ENCODE data around the gene SERPINE1.

The SERPINE1 gene

GRCh38 chr7:101138213-101138870 is 11.4 kb downstream of the SERPINE1 start (continued):
- TF ChIP-seq ZNF518A (tag by site-specific recombination; conservative IDR thresholded peaks at IDR 0.05; ENCODE audit: low read depth) (peak; percentile 74), ZNF23 (tag by site-specific recombination; IDR thresholded peaks at IDR 0.05; ENCODE audit: borderline replicate concordance) (no peak), ZBTB48 (tag by site-specific recombination; IDR thresholded peaks at IDR 0.05) (peak; percentile 69; the same call in 1 of the 2 replicates), ZNF660 (tag by site-specific recombination; IDR thresholded peaks at IDR 0.05) (peak; percentile 86), ZNF37A (tag by site-specific recombination; IDR thresholded peaks at IDR 0.05) (no peak), ZNF335 (tag by site-specific recombination; conservative IDR thresholded peaks at IDR 0.05) (peak; percentile 75)
- TF ChIP-seq, protein P1, sequence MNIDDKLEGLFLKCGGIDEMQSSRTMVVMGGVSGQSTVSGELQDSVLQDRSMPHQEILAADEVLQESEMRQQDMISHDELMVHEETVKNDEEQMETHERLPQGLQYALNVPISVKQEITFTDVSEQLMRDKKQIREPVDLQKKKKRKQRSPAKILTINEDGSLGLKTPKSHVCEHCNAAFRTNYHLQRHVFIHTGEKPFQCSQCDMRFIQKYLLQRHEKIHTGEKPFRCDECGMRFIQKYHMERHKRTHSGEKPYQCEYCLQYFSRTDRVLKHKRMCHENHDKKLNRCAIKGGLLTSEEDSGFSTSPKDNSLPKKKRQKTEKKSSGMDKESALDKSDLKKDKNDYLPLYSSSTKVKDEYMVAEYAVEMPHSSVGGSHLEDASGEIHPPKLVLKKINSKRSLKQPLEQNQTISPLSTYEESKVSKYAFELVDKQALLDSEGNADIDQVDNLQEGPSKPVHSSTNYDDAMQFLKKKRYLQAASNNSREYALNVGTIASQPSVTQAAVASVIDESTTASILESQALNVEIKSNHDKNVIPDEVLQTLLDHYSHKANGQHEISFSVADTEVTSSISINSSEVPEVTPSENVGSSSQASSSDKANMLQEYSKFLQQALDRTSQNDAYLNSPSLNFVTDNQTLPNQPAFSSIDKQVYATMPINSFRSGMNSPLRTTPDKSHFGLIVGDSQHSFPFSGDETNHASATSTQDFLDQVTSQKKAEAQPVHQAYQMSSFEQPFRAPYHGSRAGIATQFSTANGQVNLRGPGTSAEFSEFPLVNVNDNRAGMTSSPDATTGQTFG (tag by site-specific recombination; IDR thresholded peaks at IDR 0.05; ENCODE audit: borderline replicate concordance): no peak

- POLR2A ChIA-PET: interaction anchor here (0.6 to 1.1 kb wide), 3 partner anchors 14 to 46 kb away, joined by 3 read pairs; partner anchors contain the start of gene SERPINE1
- CTCF ChIA-PET: interaction anchor here (0.6 to 6.4 kb wide), 8 partner anchors 9 to 1165 kb away, joined by 3 to 131 read pairs (median 4); no protein-coding TSS in a partner anchor
- TF ChIP-seq SCRT2 (tag by site-specific recombination; IDR thresholded peaks at IDR 0.05) (peak; percentile 68; the same call in 1 of the 2 replicates), ZNF366 (tag by site-specific recombination; conservative IDR thresholded peaks at IDR 0.05) (peak; percentile 91), ZNF398 (tag by site-specific recombination; IDR thresholded peaks at IDR 0.05) (peak; percentile 36; the same call in 1 of the 2 replicates), ZBTB6 (tag by site-specific recombination; IDR thresholded peaks at IDR 0.05) (peak; percentile 61; the same call in 1 of the 2 replicates), ZBTB17 (tag by site-specific recombination; IDR thresholded peaks at IDR 0.05) (0 out of 2 replicates have a peak, but pooled peaks have one; percentile 19), ZNF214 (tag by site-specific recombination; IDR thresholded peaks at IDR 0.05; ENCODE audit: borderline replicate concordance) (no peak)
- TF ChIP-seq, protein P2, sequence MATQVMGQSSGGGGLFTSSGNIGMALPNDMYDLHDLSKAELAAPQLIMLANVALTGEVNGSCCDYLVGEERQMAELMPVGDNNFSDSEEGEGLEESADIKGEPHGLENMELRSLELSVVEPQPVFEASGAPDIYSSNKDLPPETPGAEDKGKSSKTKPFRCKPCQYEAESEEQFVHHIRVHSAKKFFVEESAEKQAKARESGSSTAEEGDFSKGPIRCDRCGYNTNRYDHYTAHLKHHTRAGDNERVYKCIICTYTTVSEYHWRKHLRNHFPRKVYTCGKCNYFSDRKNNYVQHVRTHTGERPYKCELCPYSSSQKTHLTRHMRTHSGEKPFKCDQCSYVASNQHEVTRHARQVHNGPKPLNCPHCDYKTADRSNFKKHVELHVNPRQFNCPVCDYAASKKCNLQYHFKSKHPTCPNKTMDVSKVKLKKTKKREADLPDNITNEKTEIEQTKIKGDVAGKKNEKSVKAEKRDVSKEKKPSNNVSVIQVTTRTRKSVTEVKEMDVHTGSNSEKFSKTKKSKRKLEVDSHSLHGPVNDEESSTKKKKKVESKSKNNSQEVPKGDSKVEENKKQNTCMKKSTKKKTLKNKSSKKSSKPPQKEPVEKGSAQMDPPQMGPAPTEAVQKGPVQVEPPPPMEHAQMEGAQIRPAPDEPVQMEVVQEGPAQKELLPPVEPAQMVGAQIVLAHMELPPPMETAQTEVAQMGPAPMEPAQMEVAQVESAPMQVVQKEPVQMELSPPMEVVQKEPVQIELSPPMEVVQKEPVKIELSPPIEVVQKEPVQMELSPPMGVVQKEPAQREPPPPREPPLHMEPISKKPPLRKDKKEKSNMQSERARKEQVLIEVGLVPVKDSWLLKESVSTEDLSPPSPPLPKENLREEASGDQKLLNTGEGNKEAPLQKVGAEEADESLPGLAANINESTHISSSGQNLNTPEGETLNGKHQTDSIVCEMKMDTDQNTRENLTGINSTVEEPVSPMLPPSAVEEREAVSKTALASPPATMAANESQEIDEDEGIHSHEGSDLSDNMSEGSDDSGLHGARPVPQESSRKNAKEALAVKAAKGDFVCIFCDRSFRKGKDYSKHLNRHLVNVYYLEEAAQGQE (tag by site-specific recombination; IDR thresholded peaks at IDR 0.05): no peak
- TF ChIP-seq, protein P3, sequence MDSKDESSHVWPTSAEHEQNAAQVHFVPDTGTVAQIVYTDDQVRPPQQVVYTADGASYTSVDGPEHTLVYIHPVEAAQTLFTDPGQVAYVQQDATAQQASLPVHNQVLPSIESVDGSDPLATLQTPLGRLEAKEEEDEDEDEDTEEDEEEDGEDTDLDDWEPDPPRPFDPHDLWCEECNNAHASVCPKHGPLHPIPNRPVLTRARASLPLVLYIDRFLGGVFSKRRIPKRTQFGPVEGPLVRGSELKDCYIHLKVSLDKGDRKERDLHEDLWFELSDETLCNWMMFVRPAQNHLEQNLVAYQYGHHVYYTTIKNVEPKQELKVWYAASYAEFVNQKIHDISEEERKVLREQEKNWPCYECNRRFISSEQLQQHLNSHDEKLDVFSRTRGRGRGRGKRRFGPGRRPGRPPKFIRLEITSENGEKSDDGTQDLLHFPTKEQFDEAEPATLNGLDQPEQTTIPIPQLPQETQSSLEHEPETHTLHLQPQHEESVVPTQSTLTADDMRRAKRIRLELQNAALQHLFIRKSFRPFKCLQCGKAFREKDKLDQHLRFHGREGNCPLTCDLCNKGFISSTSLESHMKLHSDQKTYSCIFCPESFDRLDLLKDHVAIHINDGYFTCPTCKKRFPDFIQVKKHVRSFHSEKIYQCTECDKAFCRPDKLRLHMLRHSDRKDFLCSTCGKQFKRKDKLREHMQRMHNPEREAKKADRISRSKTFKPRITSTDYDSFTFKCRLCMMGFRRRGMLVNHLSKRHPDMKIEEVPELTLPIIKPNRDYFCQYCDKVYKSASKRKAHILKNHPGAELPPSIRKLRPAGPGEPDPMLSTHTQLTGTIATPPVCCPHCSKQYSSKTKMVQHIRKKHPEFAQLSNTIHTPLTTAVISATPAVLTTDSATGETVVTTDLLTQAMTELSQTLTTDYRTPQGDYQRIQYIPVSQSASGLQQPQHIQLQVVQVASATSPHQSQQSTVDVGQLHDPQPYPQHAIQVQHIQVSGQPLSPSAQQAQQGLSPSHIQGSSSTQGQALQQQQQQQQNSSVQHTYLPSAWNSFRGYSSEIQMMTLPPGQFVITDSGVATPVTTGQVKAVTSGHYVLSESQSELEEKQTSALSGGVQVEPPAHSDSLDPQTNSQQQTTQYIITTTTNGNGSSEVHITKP (tag by site-specific recombination; IDR thresholded peaks at IDR 0.05): no peak
Measured at GRCh38 chr7:101140339-101140699, 13.4 kb downstream of the SERPINE1 start.

More at GRCh38 chr7:101140339-101140699, 13.4 kb downstream of the SERPINE1 start:
- no peak overlapping the region for H3K4me3 ChIP-seq (ENCODE audit: low read depth, low read length)
- no peak overlapping the region for H3K27ac ChIP-seq (ENCODE audit: extremely low read depth, low read depth, low read length)
- H3K9me3 ChIP-seq (ENCODE audit: control insufficient read depth, insufficient read depth, low read depth, low read length): no peaks in the 10 kb centered on the region
- 0 out of 2 replicates have a peak, but pooled peaks cover 2% of the 10 kb centered on the region for H3K4me1 ChIP-seq (ENCODE audit: control insufficient read depth, insufficient read depth, low read length)
- no peaks in the 10 kb centered on the region for H3K36me3 ChIP-seq (ENCODE audit: control insufficient read depth in 2 of 2, insufficient read depth in 1 of 2, low read length in 2 of 2)

Measured in HEK293 (cell line).